Suprapubic skin (tissue), 4 donors: Measurements from ENCODE around the gene FLNA. TPM values are rescaled to one million over a fixed set of nuclear protein-coding genes. Genes with fewer than 3 reads are reported as not detected.

ENCODE experiments used
- DNase-seq, 2 donors: peaks; one replicate each; pipeline ENCODE4 v3.0.0-alpha.2; 2019; ENCODE audit warnings: low spot score in 2 of 2
- H3K27ac ChIP-seq: fragments of 200-600 bp; sonication (generic); one replicate; pipeline ENCODE4 v1.5.1; 2019
- H3K27me3 ChIP-seq: fragments of 200-600 bp; sonication (generic); one replicate; pipeline ENCODE4 v1.5.1; 2019
- H3K36me3 ChIP-seq: fragments of 200-600 bp; sonication (generic); one replicate; pipeline ENCODE4 v1.5.1; 2019
- H3K4me1 ChIP-seq: fragments of 200-600 bp; sonication (generic); one replicate; pipeline ENCODE4 v1.5.1; 2019
- H3K4me3 ChIP-seq: fragments of 200-600 bp; sonication (generic); one replicate; pipeline ENCODE4 v1.5.1; 2019; ENCODE audit warnings: mild to moderate bottlenecking
- H3K9me3 ChIP-seq: fragments of 200-600 bp; sonication (generic); one replicate; pipeline ENCODE4 v1.5.1; 2019
- EP300 ChIP-seq: sonication (generic); formaldehyde crosslinking; IDR thresholded peaks from one replicate; pipeline ENCODE4 v1.6.1; 2017; ENCODE audit warnings: antibody characterized with exemption
- POLR2A ChIP-seq, 2 donors: fragments of 450-650 bp; IDR thresholded peaks; one replicate each; pipeline ENCODE4 v1.6.1; 2017; ENCODE audit warnings: antibody characterized with exemption in 2 of 2, mild to moderate bottlenecking in 2 of 2, moderate library complexity in 2 of 2
- POLR2AphosphoS5 ChIP-seq, 3 donors: sonication (generic); formaldehyde crosslinking; IDR thresholded peaks; one replicate each; pipeline ENCODE4 v1.6.1; 2017; ENCODE audit warnings: antibody characterized with exemption in 3 of 3
- WGBS: methylation state at CpG from one replicate; pipeline ENCODE4 v1.1.5; 2018; 5-methylcytosine and 5-hydroxymethylcytosine counted together
- total RNA-seq, 4 donors: library from RNA; depleted of rRNA; stranded (reverse); fragments of >200 nt; gene quantifications; one replicate each; pipeline ENCODE4 v1.1.0, GENCODE V29; 2016
- TF ChIP-seq, protein P1 (sequence below), 2 donors: fragments of 200-600 bp in 1 of 2; fragments of 450-650 bp in 1 of 2; sonication (generic) in 1 of 2; IDR thresholded peaks; one replicate each; pipeline ENCODE4 v1.5.1; 2016 to 2019; ENCODE audit warnings: antibody characterized with exemption in 2 of 2, mild to moderate bottlenecking in 1 of 2, moderate library complexity in 1 of 2

Gene FLNA
- total RNA-seq, 4 donors from 2014 or later = 374 to 402 (median 386) TPM

DNA sequence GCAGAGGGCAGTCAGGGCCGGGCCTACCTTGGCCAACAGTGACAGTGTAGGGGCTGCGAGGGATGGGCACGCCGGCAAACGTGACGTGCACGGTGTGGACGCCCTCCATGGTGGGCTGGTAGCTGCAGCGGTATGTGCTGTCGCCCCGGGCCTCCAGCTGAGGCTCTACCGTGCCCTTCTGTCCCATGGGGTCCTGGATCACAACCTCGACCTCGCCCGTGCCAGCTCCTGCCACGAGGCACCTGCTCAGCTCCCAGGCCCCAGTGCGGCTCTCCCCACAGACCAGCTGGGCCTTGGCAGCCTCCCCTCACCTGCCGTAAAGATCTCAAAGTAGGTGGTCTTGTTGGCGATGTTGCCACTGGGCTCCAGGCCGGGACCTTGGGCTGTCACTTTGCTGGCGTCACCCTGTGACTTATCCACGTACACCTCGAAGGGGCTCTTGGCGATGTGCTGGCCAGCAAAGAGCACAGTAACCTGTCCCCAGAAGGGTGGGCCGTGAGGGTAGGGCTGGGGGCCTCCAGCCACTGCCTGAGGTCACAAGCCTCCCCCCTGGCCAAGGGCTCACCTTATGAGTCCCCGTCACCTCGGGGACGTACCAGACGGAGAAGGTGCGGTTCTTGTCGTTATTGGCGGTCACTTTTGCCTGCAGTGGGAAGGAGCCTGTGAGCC, 8.3 kb downstream of the FLNA start:
- WGBS = 90% methylated on average over 12 of the region's 32 CpGs
- no peak for TF ChIP-seq POLR2AphosphoS5 (IDR thresholded peaks at IDR 0.05)
- TF ChIP-seq EP300 = no peak
- TF ChIP-seq, protein P1, sequence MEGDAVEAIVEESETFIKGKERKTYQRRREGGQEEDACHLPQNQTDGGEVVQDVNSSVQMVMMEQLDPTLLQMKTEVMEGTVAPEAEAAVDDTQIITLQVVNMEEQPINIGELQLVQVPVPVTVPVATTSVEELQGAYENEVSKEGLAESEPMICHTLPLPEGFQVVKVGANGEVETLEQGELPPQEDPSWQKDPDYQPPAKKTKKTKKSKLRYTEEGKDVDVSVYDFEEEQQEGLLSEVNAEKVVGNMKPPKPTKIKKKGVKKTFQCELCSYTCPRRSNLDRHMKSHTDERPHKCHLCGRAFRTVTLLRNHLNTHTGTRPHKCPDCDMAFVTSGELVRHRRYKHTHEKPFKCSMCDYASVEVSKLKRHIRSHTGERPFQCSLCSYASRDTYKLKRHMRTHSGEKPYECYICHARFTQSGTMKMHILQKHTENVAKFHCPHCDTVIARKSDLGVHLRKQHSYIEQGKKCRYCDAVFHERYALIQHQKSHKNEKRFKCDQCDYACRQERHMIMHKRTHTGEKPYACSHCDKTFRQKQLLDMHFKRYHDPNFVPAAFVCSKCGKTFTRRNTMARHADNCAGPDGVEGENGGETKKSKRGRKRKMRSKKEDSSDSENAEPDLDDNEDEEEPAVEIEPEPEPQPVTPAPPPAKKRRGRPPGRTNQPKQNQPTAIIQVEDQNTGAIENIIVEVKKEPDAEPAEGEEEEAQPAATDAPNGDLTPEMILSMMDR (IDR thresholded peaks at IDR 0.05) = no peak
- no peak for TF ChIP-seq POLR2A (IDR thresholded peaks at IDR 0.05)
- Histone ChIP-seq H3K36me3 (peaks cover 58% of the 10 kb centered on the region), H3K4me1 (peaks cover 28% of the 10 kb centered on the region), H3K27me3 (no peaks in the 10 kb centered on the region), H3K4me3 (no peak overlapping the region), H3K27ac (no peak overlapping the region), H3K9me3 (no peaks in the 10 kb centered on the region)
- DNase-seq = no peak

DNA sequence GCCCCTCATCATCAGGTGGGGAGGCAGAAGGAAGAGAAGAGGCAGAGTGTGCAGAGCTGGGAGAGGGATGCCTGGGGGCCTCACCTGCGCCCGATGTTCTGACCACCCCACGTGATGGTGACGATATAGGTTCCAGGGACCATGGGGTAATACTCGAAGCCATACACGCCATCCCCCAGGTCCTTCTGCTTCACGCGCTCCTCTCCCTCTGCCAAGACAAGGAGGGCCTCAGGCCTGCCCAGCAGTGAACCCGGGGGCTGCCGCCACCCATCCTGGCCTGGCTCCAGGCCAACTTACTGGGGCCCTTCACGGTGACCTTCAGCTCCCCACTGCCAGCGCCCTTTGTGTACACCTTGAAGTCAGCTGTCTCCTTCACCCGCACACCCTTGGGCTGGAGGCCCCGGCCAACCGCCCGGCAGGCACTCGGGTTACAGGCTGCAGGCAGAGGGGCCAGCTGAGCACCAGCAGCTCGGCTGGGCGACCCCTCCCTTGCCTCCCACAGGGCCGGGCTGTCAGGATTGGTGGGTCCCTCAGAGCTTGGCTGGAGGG, 9.3 kb downstream of the FLNA start:
- H3K36me3 ChIP-seq = peaks cover 64% of the 10 kb centered on the region
- no peaks in the 10 kb centered on the region for H3K9me3 ChIP-seq
- H3K4me3 ChIP-seq = no peak overlapping the region
- peaks cover 28% of the 10 kb centered on the region for H3K4me1 ChIP-seq
- no peak for TF ChIP-seq POLR2AphosphoS5 (IDR thresholded peaks at IDR 0.05)
- TF ChIP-seq, protein P1 (IDR thresholded peaks at IDR 0.05) = no peak
- no peak for TF ChIP-seq POLR2A (IDR thresholded peaks at IDR 0.05)
- no peak for TF ChIP-seq EP300
- no peaks in the 10 kb centered on the region for H3K27me3 ChIP-seq
- WGBS = 89% methylated on average over 10 of the region's 20 CpGs
- no peak for DNase-seq
- no peak overlapping the region for H3K27ac ChIP-seq

GRCh38 chrX:154363706-154364439, 10.6 kb downstream of the FLNA start:
- 88% methylated on average over 12 of the region's 20 CpGs for WGBS
- DNase-seq = no peak
- Histone ChIP-seq H3K27me3 (no peaks in the 10 kb centered on the region), H3K4me1 (peaks cover 27% of the 10 kb centered on the region), H3K36me3 (peaks cover 77% of the 10 kb centered on the region), H3K27ac (no peak overlapping the region), H3K9me3 (no peaks in the 10 kb centered on the region), H3K4me3 (no peak overlapping the region)
- TF ChIP-seq, protein P1 (IDR thresholded peaks at IDR 0.05) = no peak
- TF ChIP-seq POLR2A (IDR thresholded peaks at IDR 0.05) (no peak), EP300 (no peak), POLR2AphosphoS5 (IDR thresholded peaks at IDR 0.05) (no peak)

DNA sequence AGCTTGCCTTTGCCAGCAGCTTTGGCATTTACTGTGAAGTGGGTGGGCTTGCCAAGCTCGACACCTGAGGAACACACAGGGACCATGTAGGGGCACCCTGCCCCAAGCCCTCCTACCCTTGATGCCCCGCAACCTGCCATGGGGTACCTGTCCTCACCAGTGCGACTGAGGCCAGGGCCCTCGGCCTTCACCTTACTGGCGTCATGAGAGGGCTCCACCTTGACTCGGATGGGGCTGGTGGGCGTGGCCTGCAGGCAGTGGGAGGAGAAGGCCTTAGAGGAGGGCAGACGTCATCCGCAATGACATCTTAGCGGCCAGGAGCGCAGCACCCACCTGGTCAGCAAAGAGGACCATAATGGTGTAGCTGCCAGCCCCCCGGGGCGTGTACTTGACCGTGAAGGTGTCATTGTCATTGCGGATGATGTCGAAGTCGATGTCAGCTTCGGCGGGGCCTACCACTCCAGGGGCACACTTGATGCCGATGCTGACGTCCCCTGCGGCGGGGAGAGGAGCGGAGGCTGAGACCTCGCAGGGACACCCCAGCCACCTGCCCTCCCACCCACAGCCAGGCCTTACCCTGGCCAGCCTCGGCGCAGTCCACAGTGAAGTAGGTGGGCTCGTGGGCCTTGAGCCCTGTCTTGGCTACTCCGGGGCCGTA, 12.2 kb downstream of the FLNA start:
- H3K36me3 ChIP-seq = peaks cover 87% of the 10 kb centered on the region
- no peak overlapping the region for H3K4me3 ChIP-seq
- H3K27me3 ChIP-seq = no peaks in the 10 kb centered on the region
- no peaks in the 10 kb centered on the region for H3K9me3 ChIP-seq
- WGBS = 95% methylated on average over 19 of the region's 30 CpGs
- peaks cover 10% of the 10 kb centered on the region for H3K4me1 ChIP-seq
- no peak overlapping the region for H3K27ac ChIP-seq
- DNase-seq = no peak
- TF ChIP-seq EP300 = no peak
- TF ChIP-seq, protein P1 (IDR thresholded peaks at IDR 0.05) = no peak
- TF ChIP-seq POLR2AphosphoS5 (IDR thresholded peaks at IDR 0.05) = no peak
- TF ChIP-seq POLR2A (IDR thresholded peaks at IDR 0.05) = no peak
